HFF-Myc (cell line): ENCODE data around the gene OR2T6.
"Not testable (repeated sequence)": the region's sequence is repeated elsewhere in the genome, so short reads cannot be mapped to it uniquely, and the experiment has no call there.

Source experiments
- DNase-seq: peaks from one replicate; pipeline ENCODE4 v3.0.0-alpha.2; 2011; ENCODE audit warnings: low read depth; ENCODE audit errors: extremely low read depth
- H3K4me3 ChIP-seq: replicated peaks from 2 replicates; pipeline ENCODE4 v1.5.1; 2011; ENCODE audit warnings: low read depth, mild to moderate bottlenecking, control low read depth, low read length
- CTCF ChIP-seq: IDR thresholded peaks from 2 replicates; pipeline ENCODE4 v1.5.1; 2012; ENCODE audit warnings: mild to moderate bottlenecking, low read depth, low read length, control low read depth; ENCODE audit errors: missing control alignments

The OR2T6 gene

GRCh38 chr1:248404024-248404423, 28.5 kb downstream of the OR2T6 start:
- DNase-seq: no peak
- no peak overlapping the region for H3K4me3 ChIP-seq
- no peak for TF ChIP-seq CTCF

- DNase-seq: no peak
- TF ChIP-seq CTCF: no peak
- H3K4me3 ChIP-seq: no peak overlapping the region
Measured at GRCh38 chr1:248406721-248407692, 31.5 kb downstream of the OR2T6 start.

- no peak for DNase-seq
Measured at GRCh38 chr1:248416226-248416625, 40.7 kb downstream of the OR2T6 start.

GRCh38 chr1:248417854-248418253, 42.3 kb downstream of the OR2T6 start:
- TF ChIP-seq CTCF: no peak
- no peak for DNase-seq

More at GRCh38 chr1:248416226-248416625, 40.7 kb downstream of the OR2T6 start:
- no peak overlapping the region for H3K4me3 ChIP-seq
- TF ChIP-seq CTCF: no peak

GRCh38 chr1:248421384-248421783, 45.8 kb downstream of the OR2T6 start:
- no peak for DNase-seq
- no peak overlapping the region for H3K4me3 ChIP-seq
- TF ChIP-seq CTCF: no peak

More at GRCh38 chr1:248417854-248418253, 42.3 kb downstream of the OR2T6 start:
- no peak overlapping the region for H3K4me3 ChIP-seq

- not testable (repeated sequence) for DNase-seq, H3K4me3 ChIP-seq
Measured at GRCh38 chr1:248427526-248428191, 52.1 kb downstream of the OR2T6 start.

GRCh38 chr1:248428192-248428533, 52.6 kb downstream of the OR2T6 start:
- DNase-seq, H3K4me3 ChIP-seq: not testable (repeated sequence)

- H3K4me3 ChIP-seq, DNase-seq: not testable (repeated sequence)
Measured at GRCh38 chr1:248431683-248432082, 56.1 kb downstream of the OR2T6 start.

GRCh38 chr1:248432201-248432600, 56.7 kb downstream of the OR2T6 start:
- DNase-seq, H3K4me3 ChIP-seq: not testable (repeated sequence)

GRCh38 chr1:248433811-248434415, 58.4 kb downstream of the OR2T6 start:
- H3K4me3 ChIP-seq, DNase-seq: not testable (repeated sequence)

- DNase-seq, H3K4me3 ChIP-seq: not testable (repeated sequence)
Measured at GRCh38 chr1:248434913-248435312, 59.4 kb downstream of the OR2T6 start.

GRCh38 chr1:248436303-248436702, 60.8 kb downstream of the OR2T6 start:
- not testable (repeated sequence) for H3K4me3 ChIP-seq, DNase-seq
